Measurements from ENCODE around the gene TMEM86B.
A peak's percentile ranks its signal among the peaks of the same experiment; 100 is the strongest.

Gene TMEM86B

GRCh38 chr19:55266840-55267239, 38.3 kb upstream of the TMEM86B start:
- no peak for TF ChIP-seq Cebpa-rat (IDR thresholded peaks at IDR 0.05)
- H3K4me1 ChIP-seq = no peaks in the 10 kb centered on the region
- H3K36me3 ChIP-seq = peaks cover 65% of the 10 kb centered on the region

GRCh38 chr19:55266404-55266803, 37.8 kb upstream of the TMEM86B start:
- Histone ChIP-seq H4K20me1 (no peaks in the 10 kb centered on the region), H3K4me2 (no peak overlapping the region), H3K27ac (no peak overlapping the region), H3K9ac (no peak overlapping the region), H3K36me3 (peaks cover 64% of the 10 kb centered on the region), H3K9me3 (peaks cover 18% of the 10 kb centered on the region), H3K4me3 (no peak overlapping the region), H3K4me1 (no peaks in the 10 kb centered on the region), H3K27me3 (no peaks in the 10 kb centered on the region)
- no peak for TF ChIP-seq Cebpa-rat (IDR thresholded peaks at IDR 0.05)

More at GRCh38 chr19:55266840-55267239, 38.3 kb upstream of the TMEM86B start:
- Histone ChIP-seq H3K4me2 (no peak overlapping the region), H3K9me3 (peaks cover 18% of the 10 kb centered on the region), H3K27me3 (no peaks in the 10 kb centered on the region), H3K9ac (no peak overlapping the region), H4K20me1 (no peaks in the 10 kb centered on the region), H3K4me3 (no peak overlapping the region), H3K27ac (no peak overlapping the region)

DNA sequence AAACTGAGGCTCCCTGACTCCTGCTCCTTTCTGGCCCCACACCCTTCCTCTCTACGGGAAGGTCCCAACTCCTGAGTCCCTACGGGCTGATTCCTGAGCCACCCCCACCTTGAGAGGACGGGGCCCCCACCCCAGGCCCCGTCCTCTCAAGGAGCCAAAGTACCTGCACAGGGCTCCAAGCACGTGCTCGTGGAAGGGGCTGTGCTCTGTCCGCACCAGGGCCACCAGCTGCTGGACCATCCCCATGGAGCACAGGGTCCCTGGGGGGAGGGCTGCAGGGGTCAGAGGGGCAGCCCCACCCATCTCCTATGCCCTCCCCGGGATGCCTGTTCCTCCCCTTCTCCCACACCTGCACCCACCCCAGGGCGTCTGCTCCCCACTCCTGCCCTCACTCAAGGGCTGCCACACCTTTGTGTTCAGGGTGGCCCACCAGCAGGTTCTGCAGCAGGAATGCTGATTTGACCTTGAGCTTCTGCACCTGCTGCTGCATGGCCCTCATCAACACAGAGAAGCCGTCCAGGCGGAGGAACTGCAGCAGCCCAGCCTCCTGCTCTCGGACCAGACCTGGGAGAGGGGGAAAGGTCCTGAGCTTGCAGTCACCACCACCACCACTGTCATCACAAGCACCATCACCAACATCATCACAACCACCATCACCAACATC, 37.3 kb upstream of the TMEM86B start:
- Histone ChIP-seq H4K20me1 (no peaks in the 10 kb centered on the region), H3K27ac (no peak overlapping the region), H3K36me3 (peaks cover 58% of the 10 kb centered on the region), H3K9me3 (peaks cover 18% of the 10 kb centered on the region), H3K4me1 (peaks cover under 1% of the 10 kb centered on the region; the same call in 1 of the 2 replicates), H3K27me3 (no peaks in the 10 kb centered on the region), H3K9ac (no peak overlapping the region), H3K4me3 (no peak overlapping the region), H3K4me2 (no peak overlapping the region)
- TF ChIP-seq Cebpa-rat (IDR thresholded peaks at IDR 0.05) = no peak

- peaks cover 53% of the 10 kb centered on the region for H3K36me3 ChIP-seq
- H3K9ac ChIP-seq = no peak overlapping the region
- H3K4me2 ChIP-seq = no peak overlapping the region
- peaks cover 7% of the 10 kb centered on the region for H3K4me1 ChIP-seq
- no peak for TF ChIP-seq Cebpa-rat (IDR thresholded peaks at IDR 0.05)
- no peaks in the 10 kb centered on the region for H4K20me1 ChIP-seq
- H3K9me3 ChIP-seq = peaks cover 18% of the 10 kb centered on the region
- H3K4me3 ChIP-seq = no peak overlapping the region
- no peaks in the 10 kb centered on the region for H3K27me3 ChIP-seq
- H3K27ac ChIP-seq = no peak overlapping the region
Observed at GRCh38 chr19:55265173-55265572, 36.6 kb upstream of the TMEM86B start.

DNA sequence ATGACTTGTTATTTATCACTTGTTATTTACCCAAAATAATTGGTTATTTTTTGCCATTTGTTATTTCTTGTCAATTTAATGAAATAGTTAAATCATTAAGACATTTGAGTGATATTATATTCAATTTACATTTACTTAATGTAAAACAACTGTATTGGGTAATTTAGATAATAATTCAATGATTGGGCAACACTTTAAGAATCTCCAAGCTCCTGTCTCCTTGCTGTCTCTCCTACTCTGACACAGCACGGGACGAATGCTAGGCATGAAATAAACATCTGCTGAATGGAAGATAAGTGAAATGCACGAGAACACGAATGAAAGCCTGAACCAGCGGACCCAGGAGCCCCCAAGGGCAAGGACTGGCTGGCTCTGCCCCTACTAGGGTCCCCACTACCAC, 36.0 kb upstream of the TMEM86B start:
- Histone ChIP-seq H3K4me3 (no peak overlapping the region), H3K27ac (no peak overlapping the region), H3K4me2 (no peak overlapping the region), H3K36me3 (peaks cover 46% of the 10 kb centered on the region), H4K20me1 (no peaks in the 10 kb centered on the region), H3K4me1 (peaks cover 14% of the 10 kb centered on the region), H3K9ac (no peak overlapping the region), H3K9me3 (peaks cover 18% of the 10 kb centered on the region), H3K27me3 (no peaks in the 10 kb centered on the region)
- no peak for TF ChIP-seq Cebpa-rat (IDR thresholded peaks at IDR 0.05)

GRCh38 chr19:55262359-55262758, 33.8 kb upstream of the TMEM86B start:
- Histone ChIP-seq H3K36me3 (peaks cover 28% of the 10 kb centered on the region), H3K4me3 (no peak overlapping the region), H4K20me1 (peaks cover 12% of the 10 kb centered on the region), H3K27me3 (no peaks in the 10 kb centered on the region), H3K9me3 (peaks cover 12% of the 10 kb centered on the region), H3K27ac (no peak overlapping the region), H3K4me1 (peaks cover 15% of the 10 kb centered on the region), H3K9ac (no peak overlapping the region), H3K4me2 (no peak overlapping the region)
- no peak for TF ChIP-seq Cebpa-rat (IDR thresholded peaks at IDR 0.05)

- Histone ChIP-seq H3K4me2 (no peak overlapping the region), H3K4me3 (no peak overlapping the region), H3K36me3 (peaks cover 22% of the 10 kb centered on the region), H4K20me1 (peaks cover 18% of the 10 kb centered on the region), H3K27me3 (no peaks in the 10 kb centered on the region), H3K27ac (no peak overlapping the region), H3K9me3 (peaks cover 5% of the 10 kb centered on the region), H3K9ac (no peak overlapping the region), H3K4me1 (peaks cover 21% of the 10 kb centered on the region)
- no peak for TF ChIP-seq Cebpa-rat (IDR thresholded peaks at IDR 0.05)
Observed at GRCh38 chr19:55261671-55262126, 33.1 kb upstream of the TMEM86B start.

DNA sequence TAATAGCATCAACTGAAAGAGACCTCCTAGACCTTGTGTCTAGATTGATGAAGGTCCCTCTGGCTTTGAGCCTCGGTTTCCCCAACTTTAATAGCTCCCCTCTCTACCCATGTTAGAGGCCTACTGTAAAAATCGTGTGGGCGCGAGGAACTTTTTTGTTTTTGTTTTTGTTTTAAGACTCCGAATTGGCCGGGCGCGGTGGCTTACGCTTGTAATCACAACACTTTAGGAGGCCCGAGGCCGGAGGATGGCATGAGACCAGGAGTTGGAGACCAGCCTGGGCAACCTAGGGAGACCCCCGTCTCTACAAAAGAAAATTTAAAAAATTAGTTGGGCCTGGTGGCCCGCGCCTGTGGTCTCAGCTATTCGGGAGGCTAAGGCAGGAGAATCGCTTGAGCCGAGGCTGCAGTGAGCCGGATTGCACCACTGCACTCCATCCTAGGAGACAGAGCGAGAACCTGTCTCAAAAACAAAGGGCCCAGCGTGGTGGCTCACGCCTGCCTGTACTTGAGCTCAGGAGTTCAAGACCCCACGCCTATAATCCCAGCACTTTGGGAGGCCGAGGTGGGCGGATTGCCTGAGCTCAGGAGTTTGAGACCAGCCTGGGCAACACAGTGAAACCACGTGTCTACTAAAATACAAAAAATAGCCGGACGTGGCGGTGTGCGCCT, 31.1 kb upstream of the TMEM86B start:
- peak overlapping the region; percentile 91 for H3K9ac ChIP-seq
- H3K4me3 ChIP-seq = peak overlapping the region; percentile 88
- peaks cover 21% of the 10 kb centered on the region for H3K36me3 ChIP-seq
- H3K4me1 ChIP-seq = peaks cover 41% of the 10 kb centered on the region
- peaks cover 39% of the 10 kb centered on the region for H4K20me1 ChIP-seq
- H3K27ac ChIP-seq = peak overlapping the region; percentile 97
- H3K4me2 ChIP-seq = peak overlapping the region; percentile 94
- H3K9me3 ChIP-seq = no peaks in the 10 kb centered on the region
- H3K27me3 ChIP-seq = no peaks in the 10 kb centered on the region
- no peak; the same call in 1 of the 2 replicates for TF ChIP-seq Cebpa-rat (IDR thresholded peaks at IDR 0.05)

DNA sequence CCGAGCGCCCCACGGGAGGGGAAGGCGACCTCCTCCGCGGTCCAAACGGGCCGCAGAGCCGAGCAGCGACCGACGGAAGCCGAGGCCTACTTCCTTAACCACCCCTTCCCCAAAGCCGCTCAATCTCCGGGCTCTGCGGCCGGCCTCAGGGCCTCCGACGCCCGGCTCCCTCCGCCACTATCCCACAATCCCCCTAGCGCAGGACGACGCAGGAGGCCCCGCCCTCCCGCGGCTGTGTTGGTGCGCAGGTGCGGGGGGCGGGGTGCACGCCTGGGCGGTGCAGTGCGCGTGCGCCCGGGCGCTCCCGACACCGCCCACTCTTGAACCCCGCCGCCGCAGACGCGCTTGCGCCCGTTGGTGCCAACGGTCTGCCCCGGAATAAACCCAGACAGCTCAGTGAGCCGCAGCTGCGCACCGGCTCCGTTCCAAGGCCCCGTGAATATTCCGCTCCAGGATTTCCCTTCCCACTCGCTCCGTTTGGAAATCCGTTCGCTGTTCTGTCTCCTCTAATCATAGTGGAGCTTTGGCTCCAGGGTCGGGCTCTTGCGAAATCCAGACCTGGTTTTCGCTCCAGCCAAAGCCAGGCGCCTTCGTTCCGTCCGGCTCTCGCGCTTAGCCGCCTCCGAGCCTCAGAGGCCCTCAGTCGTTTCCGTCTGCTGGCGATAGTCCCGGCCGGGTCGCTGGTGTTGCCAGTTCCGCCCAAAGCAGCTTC, 30.4 kb upstream of the TMEM86B start, which contains the start of gene PPP6R1:
TSS of gene PPP6R1 (minus strand) at position 190 of the 712 bp plus-strand sequence. CDS start 11,914 bp downstream, outside the sequence.
- Histone ChIP-seq H3K36me3 (peaks cover 21% of the 10 kb centered on the region), H3K4me2 (peak within 1 kb of the TSS; percentile 98), H3K4me3 (peak within 1 kb of the TSS; percentile 88), H3K27ac (peak within 1 kb of the TSS; percentile 98), H3K9me3 (no peaks in the 10 kb centered on the region), H3K27me3 (no peaks in the 10 kb centered on the region), H3K4me1 (peaks cover 46% of the 10 kb centered on the region), H3K9ac (peak within 1 kb of the TSS; percentile 97), H4K20me1 (peaks cover 46% of the 10 kb centered on the region)
- TF ChIP-seq Cebpa-rat (IDR thresholded peaks at IDR 0.05) = peak; percentile 81

GRCh38 chr19:55258476-55258827, 29.9 kb upstream of the TMEM86B start:
- Histone ChIP-seq H3K9me3 (no peaks in the 10 kb centered on the region), H3K4me3 (peak overlapping the region; percentile 88), H3K27me3 (no peaks in the 10 kb centered on the region), H3K4me2 (peak overlapping the region; percentile 98), H3K36me3 (peaks cover 21% of the 10 kb centered on the region), H3K27ac (peak overlapping the region; percentile 98), H3K4me1 (peaks cover 52% of the 10 kb centered on the region), H4K20me1 (peaks cover 51% of the 10 kb centered on the region), H3K9ac (peak overlapping the region; percentile 97)
- TF ChIP-seq Cebpa-rat (IDR thresholded peaks at IDR 0.05) = no peak

Data from BLaER1 (cell line).